Gastroesophageal sphincter (tissue), 4 donors: ENCODE results near the gene ATF7IP. TPM values are rescaled to one million over a fixed set of nuclear protein-coding genes. Genes with fewer than 3 reads are reported as not detected.
A peak's percentile ranks its signal among the peaks of the same experiment; 100 is the strongest.

Experiments
- ATAC-seq: fragments of 150-250 bp; one replicate; pipeline ENCODE4 v1.9.1; 2016; ENCODE audit warnings: mild to moderate bottlenecking, moderate library complexity
- H3K27ac ChIP-seq, 4 donors: fragments of 200-600 bp; sonication (generic) in 3 of 4; 1 replicate in 3 of 4; 2 replicates in 1 of 4; pipeline ENCODE4 v1.5.1; 2016 to 2019
- H3K27me3 ChIP-seq: fragments of 200-600 bp; sonication (generic); one replicate; pipeline ENCODE4 v1.5.1; 2019
- H3K36me3 ChIP-seq, 2 donors: fragments of 200-600 bp; sonication (generic); one replicate each; pipeline ENCODE4 v1.5.1; 2019; ENCODE audit warnings: control low read depth in 1 of 2
- H3K4me1 ChIP-seq, 3 donors: fragments of 200-600 bp; sonication (generic); 1 replicate in 2 of 3; 2 replicates in 1 of 3; pipeline ENCODE4 v1.5.1; 2016 to 2019; ENCODE audit warnings: control low read depth in 2 of 3
- H3K4me3 ChIP-seq, 2 donors: fragments of 200-600 bp; sonication (generic); one replicate each; pipeline ENCODE4 v1.5.1; 2019; ENCODE audit warnings: mild to moderate bottlenecking in 1 of 2, moderate library complexity in 1 of 2
- H3K9me3 ChIP-seq, 3 donors: fragments of 200-600 bp; sonication (generic); one replicate each; pipeline ENCODE4 v1.5.1; 2017 to 2019; ENCODE audit warnings: control low read depth in 2 of 3
- EP300 ChIP-seq: sonication (generic); formaldehyde crosslinking; IDR thresholded peaks from one replicate; pipeline ENCODE4 v1.6.1; 2017; ENCODE audit warnings: antibody characterized with exemption, mild to moderate bottlenecking
- POLR2A ChIP-seq, 2 donors: fragments of 450-650 bp; IDR thresholded peaks; one replicate each; pipeline ENCODE4 v1.6.1; 2017; ENCODE audit warnings: antibody characterized with exemption in 2 of 2, mild to moderate bottlenecking in 2 of 2, moderate library complexity in 1 of 2
- POLR2AphosphoS5 ChIP-seq: sonication (generic); formaldehyde crosslinking; IDR thresholded peaks from one replicate; pipeline ENCODE4 v1.6.1; 2017; ENCODE audit warnings: antibody characterized with exemption
- WGBS, 2 donors: methylation state at CpG; one replicate each; pipeline ENCODE4 v1.1.5; 2018; ENCODE audit warnings: low coverage in 1 of 2; 5-methylcytosine and 5-hydroxymethylcytosine counted together
- total RNA-seq, 4 donors: library from RNA; depleted of rRNA; stranded (reverse); fragments of >200 nt; gene quantifications; one replicate each; pipeline ENCODE4 v1.1.0, GENCODE V29; 2016
- TF ChIP-seq, protein P1 (sequence below), 4 experiments: fragments of 200-600 bp in 2 of 4; fragments of 450-650 bp in 2 of 4; sonication (generic) in 1 of 4; IDR thresholded peaks; one replicate each; pipeline ENCODE4 v1.5.1; 2017 to 2019; ENCODE audit warnings: antibody characterized with exemption in 4 of 4, mild to moderate bottlenecking in 2 of 4, moderate library complexity in 2 of 4

The ATF7IP gene
- total RNA-seq, 4 donors from 2014 or later, result 32.0 to 71.8 (median 32.7) TPM

DNA sequence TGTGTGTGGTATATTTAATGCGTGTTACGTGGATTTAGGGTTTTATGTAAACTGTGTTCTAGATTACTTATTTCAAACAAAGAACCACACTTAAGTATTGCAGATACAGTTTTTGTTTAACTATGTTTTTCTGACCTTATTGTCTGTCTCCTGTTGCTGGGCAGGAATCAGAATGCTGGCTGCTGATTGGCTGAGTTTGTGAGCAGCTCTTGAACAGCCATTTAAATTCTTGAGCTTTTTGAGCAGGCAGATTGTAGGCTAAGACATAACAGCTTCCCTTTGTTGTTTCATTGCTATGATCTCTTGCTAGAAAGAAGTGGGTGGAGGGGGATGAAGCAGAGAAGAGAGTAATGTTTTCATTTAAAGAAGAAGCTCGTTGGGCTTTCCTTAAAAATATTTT lies 52.2 kb downstream of the ATF7IP start:
- H3K9me3 ChIP-seq, result peaks cover 0 to 11% (median 0%) of the 10 kb centered on the region in 3 donors
- peaks cover 0 to 7% of the 10 kb centered on the region in 2 donors for H3K36me3 ChIP-seq
- H3K4me3 ChIP-seq, result no peak overlapping the region
- 46 to 66% methylated on average over 3 of the region's 3 CpGs for WGBS, 2 donors
- H3K4me1 ChIP-seq, result peaks cover 12 to 66% (median 18%) of the 10 kb centered on the region in 3 donors
- H3K27me3 ChIP-seq, result no peaks in the 10 kb centered on the region
- ATAC-seq, result peak; percentile 69
- no peak for TF ChIP-seq POLR2A (IDR thresholded peaks at IDR 0.05)
- TF ChIP-seq, protein P1, sequence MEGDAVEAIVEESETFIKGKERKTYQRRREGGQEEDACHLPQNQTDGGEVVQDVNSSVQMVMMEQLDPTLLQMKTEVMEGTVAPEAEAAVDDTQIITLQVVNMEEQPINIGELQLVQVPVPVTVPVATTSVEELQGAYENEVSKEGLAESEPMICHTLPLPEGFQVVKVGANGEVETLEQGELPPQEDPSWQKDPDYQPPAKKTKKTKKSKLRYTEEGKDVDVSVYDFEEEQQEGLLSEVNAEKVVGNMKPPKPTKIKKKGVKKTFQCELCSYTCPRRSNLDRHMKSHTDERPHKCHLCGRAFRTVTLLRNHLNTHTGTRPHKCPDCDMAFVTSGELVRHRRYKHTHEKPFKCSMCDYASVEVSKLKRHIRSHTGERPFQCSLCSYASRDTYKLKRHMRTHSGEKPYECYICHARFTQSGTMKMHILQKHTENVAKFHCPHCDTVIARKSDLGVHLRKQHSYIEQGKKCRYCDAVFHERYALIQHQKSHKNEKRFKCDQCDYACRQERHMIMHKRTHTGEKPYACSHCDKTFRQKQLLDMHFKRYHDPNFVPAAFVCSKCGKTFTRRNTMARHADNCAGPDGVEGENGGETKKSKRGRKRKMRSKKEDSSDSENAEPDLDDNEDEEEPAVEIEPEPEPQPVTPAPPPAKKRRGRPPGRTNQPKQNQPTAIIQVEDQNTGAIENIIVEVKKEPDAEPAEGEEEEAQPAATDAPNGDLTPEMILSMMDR (IDR thresholded peaks at IDR 0.05), result no peak
- no peak for TF ChIP-seq POLR2AphosphoS5
- no peak for TF ChIP-seq EP300
- peak overlapping the region in 2 of 4 donors; percentile 1 to 36 for H3K27ac ChIP-seq

DNA sequence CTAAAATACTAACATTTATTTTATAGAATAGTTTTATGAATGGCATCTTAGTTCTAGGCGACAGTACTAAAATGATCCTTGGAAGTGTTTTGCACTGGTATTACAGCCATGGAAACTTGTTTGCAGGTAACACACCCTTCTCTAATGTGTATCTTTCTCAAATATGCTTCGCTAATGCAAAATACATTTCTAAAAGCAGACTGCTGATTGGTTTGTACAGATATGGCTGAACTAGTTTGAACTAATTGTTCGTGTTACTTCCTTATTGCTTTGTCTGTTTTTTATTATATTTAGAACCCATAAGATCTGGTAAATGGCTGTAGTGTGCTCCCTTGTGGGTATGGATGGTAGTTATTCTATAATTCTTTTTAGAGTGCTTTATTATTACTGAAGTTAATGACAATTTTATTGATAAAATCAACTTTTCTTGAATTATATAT lies 53.0 kb downstream of the ATF7IP start:
- peak overlapping the region in 2 of 4 donors; percentile 1 to 36 for H3K27ac ChIP-seq
- WGBS, 2 donors, result 27 to 30% methylated on average over 3 of the region's 3 CpGs
- peaks cover 0 to 7% of the 10 kb centered on the region in 2 donors for H3K36me3 ChIP-seq
- peak overlapping the region; percentile 5 to 17 for H3K4me3 ChIP-seq
- no peaks in the 10 kb centered on the region for H3K27me3 ChIP-seq
- no peak for TF ChIP-seq EP300
- no peak for TF ChIP-seq POLR2A (IDR thresholded peaks at IDR 0.05)
- TF ChIP-seq POLR2AphosphoS5, result no peak
- TF ChIP-seq, protein P1 (IDR thresholded peaks at IDR 0.05), result peak; percentile 8 to 49 (median 26)
- peaks cover 0 to 11% (median 0%) of the 10 kb centered on the region in 3 donors for H3K9me3 ChIP-seq
- ATAC-seq, result no peak
- peaks cover 12 to 66% (median 18%) of the 10 kb centered on the region in 3 donors for H3K4me1 ChIP-seq

DNA sequence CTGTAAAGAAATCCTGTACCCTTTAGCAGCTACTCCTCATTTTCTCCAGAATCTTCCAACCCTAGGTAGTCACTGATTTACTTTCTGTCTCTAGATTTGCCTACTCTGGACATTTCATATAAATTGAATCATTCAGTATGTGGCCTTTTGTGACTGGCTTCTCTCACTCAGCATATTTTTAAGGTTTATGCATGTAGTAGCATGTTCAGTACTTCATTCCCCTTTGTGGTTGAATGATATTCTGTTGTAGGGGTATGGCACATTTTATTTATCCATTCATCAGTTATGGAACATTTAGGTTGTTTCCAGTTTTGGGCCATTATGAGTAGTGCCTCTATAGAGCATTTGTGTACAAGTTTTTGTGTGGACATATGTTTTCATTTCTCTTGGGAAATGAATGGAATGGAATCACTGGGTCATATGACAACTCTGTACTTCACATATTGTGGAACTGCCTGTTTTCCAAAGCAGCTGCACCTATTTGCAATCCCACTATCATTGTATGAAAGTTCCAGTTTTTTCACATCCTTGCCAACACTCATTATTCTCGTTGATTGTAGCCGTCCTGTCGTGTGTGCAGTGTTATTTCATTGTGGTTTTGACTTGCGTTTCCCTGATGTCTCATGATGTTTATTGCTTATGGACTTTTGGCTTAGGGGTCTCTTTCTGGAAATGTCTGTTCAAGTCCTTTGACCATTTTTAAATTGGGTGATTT lies 57.2 kb downstream of the ATF7IP start:
- Histone ChIP-seq H3K4me1 (peaks cover 2 to 32% (median 9%) of the 10 kb centered on the region in 3 donors), H3K9me3 (peaks cover 0 to 11% (median 0%) of the 10 kb centered on the region in 3 donors), H3K4me3 (no peak overlapping the region), H3K36me3 (peaks cover 0 to 21% of the 10 kb centered on the region in 2 donors), H3K27ac (no peak overlapping the region), H3K27me3 (no peaks in the 10 kb centered on the region)
- WGBS, 2 donors, result 89 to 92% methylated on average over 4 of the region's 4 CpGs
- ATAC-seq, result no peak
- TF ChIP-seq EP300 (no peak), POLR2A (IDR thresholded peaks at IDR 0.05) (no peak)

DNA sequence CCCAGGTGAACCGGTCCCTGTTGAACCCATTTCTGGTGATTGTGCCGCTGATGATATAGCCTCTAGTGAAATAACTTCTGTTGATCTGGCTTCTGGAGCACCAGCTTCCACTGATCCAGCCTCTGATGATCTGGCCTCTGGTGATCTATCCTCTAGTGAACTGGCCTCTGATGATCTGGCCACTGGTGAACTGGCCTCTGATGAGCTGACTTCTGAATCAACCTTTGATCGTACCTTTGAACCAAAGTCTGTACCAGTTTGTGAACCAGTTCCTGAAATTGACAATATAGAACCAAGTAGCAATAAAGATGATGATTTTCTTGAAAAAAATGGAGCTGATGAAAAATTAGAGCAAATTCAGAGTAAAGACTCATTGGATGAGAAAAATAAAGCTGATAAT lies 59.1 kb downstream of the ATF7IP start:
- Histone ChIP-seq H3K27me3 (no peaks in the 10 kb centered on the region), H3K4me3 (no peak overlapping the region), H3K27ac (no peak overlapping the region), H3K4me1 (peaks cover 0 to 32% (median 4%) of the 10 kb centered on the region in 3 donors), H3K9me3 (peaks cover 0 to 11% (median 0%) of the 10 kb centered on the region in 3 donors), H3K36me3 (peaks cover 0 to 24% of the 10 kb centered on the region in 2 donors)
- 94 to 100% methylated on average over 2 to 3 of the region's 3 CpGs for WGBS, 2 donors
- no peak for ATAC-seq
- TF ChIP-seq POLR2A (IDR thresholded peaks at IDR 0.05) (no peak), EP300 (no peak), POLR2AphosphoS5 (no peak)
- TF ChIP-seq, protein P1 (IDR thresholded peaks at IDR 0.05), result no peak

DNA sequence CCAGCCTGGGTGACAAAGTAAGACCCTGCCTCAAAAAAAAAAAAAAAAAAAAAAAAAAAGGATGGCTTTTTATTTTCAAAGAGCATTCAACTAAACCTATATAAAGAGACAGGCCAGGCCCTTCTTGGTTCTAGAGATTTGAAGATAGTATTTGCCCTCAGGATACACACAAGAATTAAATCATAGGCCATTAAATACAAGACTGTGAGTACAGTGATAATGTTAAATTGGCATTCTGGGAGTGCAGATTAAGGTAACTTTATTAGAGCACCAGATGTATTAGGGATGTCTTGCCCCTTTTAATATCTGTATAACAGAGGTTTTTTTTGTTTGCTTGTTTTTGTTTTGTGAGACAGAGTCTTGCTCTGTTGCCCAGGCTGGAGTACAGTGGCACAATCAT lies 61.3 kb downstream of the ATF7IP start:
- Histone ChIP-seq H3K4me3 (no peak overlapping the region), H3K27ac (no peak overlapping the region), H3K27me3 (no peaks in the 10 kb centered on the region), H3K4me1 (peaks cover 0 to 27% (median 4%) of the 10 kb centered on the region in 3 donors), H3K36me3 (peaks cover 0 to 18% of the 10 kb centered on the region in 2 donors), H3K9me3 (peaks cover 0 to 7% (median 0%) of the 10 kb centered on the region in 3 donors)
- no peak for ATAC-seq
- no peak for TF ChIP-seq POLR2AphosphoS5
- no peak for TF ChIP-seq EP300
- TF ChIP-seq POLR2A (IDR thresholded peaks at IDR 0.05), result no peak
- TF ChIP-seq, protein P1 (IDR thresholded peaks at IDR 0.05), result no peak
